Measurements from ENCODE around the gene ETV6. TPM values are rescaled to one million over a fixed set of nuclear protein-coding genes. Genes with fewer than 3 reads are reported as not detected.
A peak's percentile ranks its signal among the peaks of the same experiment; 100 is the strongest.

Gene ETV6
- total RNA-seq, 6 experiments from 2014 or later: 7.2 to 28.3 (median 11.0) TPM

DNA sequence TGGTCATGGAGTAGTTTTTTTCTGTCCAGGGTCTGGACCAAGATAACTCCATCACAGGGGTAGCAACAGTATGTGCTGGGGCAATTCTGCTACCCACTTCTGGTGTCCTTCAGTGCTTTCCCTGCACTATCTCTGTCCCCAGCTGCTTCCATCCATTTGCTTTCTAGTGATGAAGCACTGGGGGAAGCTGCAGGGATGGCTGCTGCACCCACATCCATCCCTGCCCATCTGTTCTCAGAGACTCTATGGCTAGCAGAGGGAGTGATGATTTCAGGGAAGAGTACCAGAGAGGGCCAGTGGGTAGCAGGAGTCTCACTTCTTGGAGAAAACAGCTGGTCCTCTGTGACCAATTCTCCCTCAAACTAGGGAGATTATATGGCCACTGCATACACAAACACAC lies 44.1 kb downstream of the ETV6 start:
- H3K27me3 ChIP-seq: no peaks in the 10 kb centered on the region
- ATAC-seq: no peak
- peaks cover 0 to 34% (median 2%) of the 10 kb centered on the region in 4 donors for H3K4me1 ChIP-seq
- no peaks in the 10 kb centered on the region for H3K36me3 ChIP-seq
- no peak overlapping the region for H3K4me3 ChIP-seq
- no peak overlapping the region for H3K27ac ChIP-seq
- TF ChIP-seq POLR2A (IDR thresholded peaks at IDR 0.05): no peak
- TF ChIP-seq, protein P1, sequence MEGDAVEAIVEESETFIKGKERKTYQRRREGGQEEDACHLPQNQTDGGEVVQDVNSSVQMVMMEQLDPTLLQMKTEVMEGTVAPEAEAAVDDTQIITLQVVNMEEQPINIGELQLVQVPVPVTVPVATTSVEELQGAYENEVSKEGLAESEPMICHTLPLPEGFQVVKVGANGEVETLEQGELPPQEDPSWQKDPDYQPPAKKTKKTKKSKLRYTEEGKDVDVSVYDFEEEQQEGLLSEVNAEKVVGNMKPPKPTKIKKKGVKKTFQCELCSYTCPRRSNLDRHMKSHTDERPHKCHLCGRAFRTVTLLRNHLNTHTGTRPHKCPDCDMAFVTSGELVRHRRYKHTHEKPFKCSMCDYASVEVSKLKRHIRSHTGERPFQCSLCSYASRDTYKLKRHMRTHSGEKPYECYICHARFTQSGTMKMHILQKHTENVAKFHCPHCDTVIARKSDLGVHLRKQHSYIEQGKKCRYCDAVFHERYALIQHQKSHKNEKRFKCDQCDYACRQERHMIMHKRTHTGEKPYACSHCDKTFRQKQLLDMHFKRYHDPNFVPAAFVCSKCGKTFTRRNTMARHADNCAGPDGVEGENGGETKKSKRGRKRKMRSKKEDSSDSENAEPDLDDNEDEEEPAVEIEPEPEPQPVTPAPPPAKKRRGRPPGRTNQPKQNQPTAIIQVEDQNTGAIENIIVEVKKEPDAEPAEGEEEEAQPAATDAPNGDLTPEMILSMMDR (IDR thresholded peaks at IDR 0.05): no peak
- no peaks in the 10 kb centered on the region for H3K9me3 ChIP-seq
- intact Hi-C loops (cut with DNase I): no loop called here
- DNase-seq: no peak

DNA sequence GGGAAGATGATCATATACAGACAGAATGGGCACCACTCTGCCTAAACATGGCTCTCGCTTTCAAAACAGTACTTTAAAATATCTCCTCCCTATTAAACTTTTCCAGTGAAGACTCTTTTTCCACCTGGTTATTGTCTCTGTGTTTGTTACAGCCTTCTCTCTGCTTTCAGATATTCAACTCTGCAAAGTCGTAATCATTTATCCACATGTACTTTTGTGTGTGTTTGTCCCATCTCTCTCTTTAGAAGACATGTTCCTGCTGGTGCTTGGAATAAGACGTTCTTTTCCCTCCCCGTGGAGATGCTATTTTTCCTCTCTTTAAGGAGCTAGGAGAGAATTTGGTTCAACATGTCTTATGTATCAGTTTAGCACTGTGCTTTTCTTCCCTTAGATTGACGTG lies 45.1 kb downstream of the ETV6 start:
- DNase-seq: no peak
- TF ChIP-seq, protein P1 (IDR thresholded peaks at IDR 0.05): no peak
- TF ChIP-seq POLR2A (IDR thresholded peaks at IDR 0.05): no peak
- Histone ChIP-seq H3K9me3 (no peaks in the 10 kb centered on the region), H3K4me3 (no peak overlapping the region), H3K27me3 (no peaks in the 10 kb centered on the region), H3K36me3 (no peaks in the 10 kb centered on the region), H3K27ac (no peak overlapping the region), H3K4me1 (peaks cover 0 to 39% (median 2%) of the 10 kb centered on the region in 4 donors)
- WGBS (ENCODE audit: insufficient coverage, low coverage, low lambda C conversion rate, missing lambda C conversion rate): 68% methylated on average over 5 of the region's 5 CpGs
- intact Hi-C loops (cut with DNase I): no loop called here
- no peak for ATAC-seq

DNA sequence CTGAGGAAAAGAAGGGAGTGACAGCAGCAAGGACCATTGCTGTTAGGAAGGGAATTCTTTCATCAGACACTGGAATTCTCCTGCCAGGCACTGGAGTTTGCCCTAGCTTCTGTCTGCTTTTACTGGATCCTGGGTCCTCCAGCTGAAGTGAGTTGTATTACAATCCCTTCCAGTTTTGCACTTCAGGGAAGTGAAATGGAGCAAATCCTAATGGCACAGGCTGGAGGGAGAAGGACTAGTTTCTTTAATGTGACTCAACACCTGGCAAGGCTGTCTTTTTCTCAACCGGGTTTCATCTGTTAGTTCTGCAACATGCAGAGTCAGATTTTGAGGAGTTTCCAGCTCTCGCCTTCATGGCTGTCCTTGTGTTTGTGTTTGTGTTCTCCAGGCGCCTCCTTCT lies 45.8 kb downstream of the ETV6 start:
- Histone ChIP-seq H3K4me1 (peaks cover 0 to 39% (median 2%) of the 10 kb centered on the region in 4 donors), H3K4me3 (no peak overlapping the region), H3K36me3 (no peaks in the 10 kb centered on the region), H3K27ac (no peak overlapping the region), H3K27me3 (no peaks in the 10 kb centered on the region), H3K9me3 (no peaks in the 10 kb centered on the region)
- no peak for DNase-seq
- peak in 3 of 4 donors; percentile 39 to 54 (median 53) for ATAC-seq
- intact Hi-C loops (cut with DNase I): no loop called here
- no peak for TF ChIP-seq POLR2A (IDR thresholded peaks at IDR 0.05)
- TF ChIP-seq, protein P1 (IDR thresholded peaks at IDR 0.05): no peak
- WGBS (ENCODE audit: insufficient coverage, low coverage, low lambda C conversion rate, missing lambda C conversion rate): 29% methylated on average over 2 of the region's 3 CpGs

DNA sequence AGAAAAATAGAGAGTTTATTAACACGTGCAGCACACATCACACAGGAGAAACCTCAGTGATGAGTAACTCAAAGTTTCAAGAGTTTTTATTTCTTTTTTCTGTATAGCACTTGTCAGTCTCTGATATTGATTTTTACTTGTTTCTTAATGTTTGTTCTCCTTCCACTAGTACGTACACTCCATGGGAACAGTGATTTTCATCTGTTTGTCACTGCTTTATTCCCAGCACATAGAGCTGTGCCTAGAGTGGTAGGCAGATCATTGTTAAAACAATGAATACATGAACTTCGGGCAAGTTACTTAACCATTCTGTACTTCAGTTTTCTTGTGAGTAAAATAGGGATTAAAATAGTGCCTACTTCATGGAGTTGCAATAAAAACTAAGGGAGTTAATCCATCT lies 46.6 kb downstream of the ETV6 start:
- no peaks in the 10 kb centered on the region for H3K27me3 ChIP-seq
- H3K4me3 ChIP-seq: no peak overlapping the region
- ATAC-seq: peak in 3 of 4 donors; percentile 11 to 68 (median 29)
- H3K9me3 ChIP-seq: no peaks in the 10 kb centered on the region
- 44% methylated on average over 3 of the region's 3 CpGs for WGBS (ENCODE audit: insufficient coverage, low coverage, low lambda C conversion rate, missing lambda C conversion rate)
- no peaks in the 10 kb centered on the region for H3K36me3 ChIP-seq
- H3K4me1 ChIP-seq: peaks cover 0 to 43% (median 2%) of the 10 kb centered on the region in 4 donors
- no peak overlapping the region for H3K27ac ChIP-seq
- no peak for DNase-seq
- intact Hi-C loops (cut with DNase I): no loop called here
- no peak for TF ChIP-seq POLR2A (IDR thresholded peaks at IDR 0.05)
- TF ChIP-seq, protein P1 (IDR thresholded peaks at IDR 0.05): no peak

DNA sequence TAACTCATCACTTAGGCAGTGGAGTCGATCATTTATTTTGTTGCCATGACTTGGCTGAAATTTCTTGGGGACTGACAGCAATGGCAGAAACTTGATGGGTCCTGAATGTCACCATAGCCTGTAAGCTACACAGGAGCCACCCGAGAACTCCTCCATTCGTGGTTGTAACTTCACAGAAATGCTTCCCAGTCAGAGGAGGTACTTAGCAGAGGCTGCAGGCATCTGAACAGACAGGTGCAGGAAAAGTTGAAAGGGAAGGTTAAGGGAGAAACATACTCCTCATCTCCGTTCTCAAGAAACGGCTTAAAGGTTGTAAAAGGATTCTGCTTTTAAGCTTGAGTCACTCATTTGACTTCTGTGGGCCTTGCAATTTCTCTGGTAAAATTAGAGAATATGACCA lies 47.7 kb downstream of the ETV6 start:
- H3K4me1 ChIP-seq: peaks cover 0 to 44% (median 2%) of the 10 kb centered on the region in 4 donors
- no peaks in the 10 kb centered on the region for H3K36me3 ChIP-seq
- ATAC-seq: no peak
- no peaks in the 10 kb centered on the region for H3K9me3 ChIP-seq
- no peaks in the 10 kb centered on the region for H3K27me3 ChIP-seq
- no peak for DNase-seq
- no peak for TF ChIP-seq POLR2A (IDR thresholded peaks at IDR 0.05)
- TF ChIP-seq, protein P1 (IDR thresholded peaks at IDR 0.05): no peak
- WGBS (ENCODE audit: insufficient coverage, low coverage, low lambda C conversion rate, missing lambda C conversion rate): 90% methylated on average over 5 of the region's 5 CpGs
- peak overlapping the region in 2 of 3 donors; percentile 28 to 29 for H3K27ac ChIP-seq
- intact Hi-C loops (cut with DNase I): no loop called here
- no peak overlapping the region for H3K4me3 ChIP-seq

Measured in right lobe of liver (tissue), 6 donors.